Measurements from ENCODE around the gene RDH14.

- no peak for TF ChIP-seq CTCF (conservative IDR thresholded peaks at IDR 0.05; ENCODE audit: low read depth, low read length)
- TF ChIP-seq EZH2 (IDR thresholded peaks at IDR 0.05; ENCODE audit: low read length, unreplicated experiment) = no peak
- no peak for TF ChIP-seq EZH2phosphoT487 (IDR thresholded peaks at IDR 0.05; ENCODE audit: borderline replicate concordance, low read length)
These were observed 31.9 kb upstream of the RDH14 start for GRCh38 chr2:18592372-18592771.

All from PC-3 (cell line).